K562 (cell line): ENCODE measurements around the gene SLC35E3. TPM values are rescaled to one million over a fixed set of nuclear protein-coding genes. Genes with fewer than 3 reads are reported as not detected.

Experiments
- C11orf30 ChIP-seq: fragments of 450-650 bp; IDR thresholded peaks from 2 replicates; pipeline ENCODE4 v1.6.1; 2016; ENCODE audit warnings: low read depth, mild to moderate bottlenecking
- CAMTA2 ChIP-seq: fragments of 250-450 bp; sonication (Bioruptor Pico); conservative IDR thresholded peaks from 2 replicates; pipeline ENCODE4 v1.5.1; 2022
- DEAF1 ChIP-seq: fragments of 450-650 bp; formaldehyde crosslinking; IDR thresholded peaks from 2 replicates; pipeline ENCODE4 v1.4.0; 2020; ENCODE audit warnings: mild to moderate bottlenecking, moderate library complexity
- E2F8 ChIP-seq: fragments of 450-650 bp; IDR thresholded peaks from 2 replicates; pipeline ENCODE4 v1.7.1; 2018; ENCODE audit warnings: mild to moderate bottlenecking, low read depth; ENCODE audit not compliant: partially characterized antibody
- ETV5 ChIP-seq: sonication (generic); formaldehyde crosslinking; IDR thresholded peaks from 2 replicates; pipeline ENCODE4 v1.4.0; 2020; ENCODE audit warnings: low read depth, mild to moderate bottlenecking, missing genetic modification reagents
- HMG20A ChIP-seq: fragments of 450-650 bp; formaldehyde crosslinking; conservative IDR thresholded peaks from 2 replicates; pipeline ENCODE4 v1.4.0; 2020; ENCODE audit warnings: mild to moderate bottlenecking, mixed read lengths
- KAT8 ChIP-seq: fragments of 450-650 bp; IDR thresholded peaks from 2 replicates; pipeline ENCODE4 v1.6.1; 2016; ENCODE audit warnings: low read depth, mild to moderate bottlenecking
- MCM7 ChIP-seq, 2 experiments: fragments of 450-650 bp; IDR thresholded peaks; 2 replicates each; pipeline ENCODE4 v1.6.1; 2016 to 2018
- MTA3 ChIP-seq: fragments of 450-650 bp; formaldehyde crosslinking; IDR thresholded peaks from 2 replicates; pipeline ENCODE4 v1.6.1; 2017; ENCODE audit warnings: mild to moderate bottlenecking, borderline replicate concordance
- NCOA1 ChIP-seq: fragments of 450-650 bp; IDR thresholded peaks from 2 replicates; pipeline ENCODE4 v1.6.1; 2016; ENCODE audit warnings: low read depth
- PYGO2 ChIP-seq: fragments of 450-650 bp; IDR thresholded peaks from 2 replicates; pipeline ENCODE4 v1.6.1; 2016; ENCODE audit warnings: mild to moderate bottlenecking, missing genetic modification characterization, moderate library complexity, missing compliant biosample characterization
- RBM39 ChIP-seq: fragments of 200-400 bp; formaldehyde crosslinking; optimal IDR thresholded peaks from 2 replicates; pipeline ENCODE3; 2018; ENCODE audit warnings: low read depth, low read length
- SIN3B ChIP-seq: fragments of 450-650 bp; IDR thresholded peaks from 2 replicates; pipeline ENCODE4 v1.6.1; 2017; ENCODE audit warnings: low read depth, mild to moderate bottlenecking, moderate library complexity
- ZBTB9 ChIP-seq: fragments of 450-650 bp; formaldehyde crosslinking; IDR thresholded peaks from 2 replicates; pipeline ENCODE4 v1.4.0; 2020; ENCODE audit warnings: mild to moderate bottlenecking, moderate library complexity
- ZC3H4 ChIP-seq: sonication (generic); formaldehyde crosslinking; IDR thresholded peaks from 2 replicates; pipeline ENCODE4 v1.9.0; 2021; ENCODE audit warnings: missing genetic modification reagents, borderline replicate concordance
- ZNF165 ChIP-seq: fragments of 250-450 bp; sonication (Bioruptor Pico); IDR thresholded peaks from 2 replicates; pipeline ENCODE4 v1.4.0; 2020; ENCODE audit warnings: borderline replicate concordance
- ZNF232 ChIP-seq: sonication (generic); formaldehyde crosslinking; IDR thresholded peaks from 2 replicates; pipeline ENCODE4 v1.8.0; 2022; ENCODE audit warnings: mild to moderate bottlenecking, missing genetic modification reagents
- polyA plus RNA-seq, 8 experiments: library from polyadenylated mRNA; depleted of rRNA in 4 of 8; stranded (reverse) in 5 of 8; unstranded in 3 of 8; fragments of >200 nt; fragmentation: Nextera tagmentation in 2 of 8; fragmentation: Illumina TruSeq in 1 of 8; extraction: Ambion mirVana in 2 of 8; extraction: Trizol in 1 of 8; gene quantifications; 2 replicates each; pipeline versions ENCODE4 v1.2.1 to v1.2.3, GENCODE V29; 2011 to 2014; ENCODE audit warnings: inconsistent platforms in 1 of 8, missing spikeins in 1 of 8
- total RNA-seq, 7 experiments: library from RNA; depleted of rRNA in 6 of 7; stranded (reverse); fragments of >200 nt in 6 of 7; fragmentation: Illumina TruSeq in 2 of 7; extraction: Trizol in 2 of 7; gene quantifications; 2 replicates each; pipeline versions ENCODE4 v1.2.1 to v1.2.3, GENCODE V29; 2011 to 2021; ENCODE audit warnings: low replicate concordance in 1 of 7
- TF ChIP-seq, protein P1 (sequence below): IDR thresholded peaks from 2 replicates; pipeline ENCODE4 v1.6.1; 2016; ENCODE audit warnings: missing genetic modification characterization, missing compliant biosample characterization
- TF ChIP-seq, protein P2 (sequence below): sonication (generic); IDR thresholded peaks from 2 replicates; pipeline ENCODE4 v1.6.1; 2016

SLC35E3 gene
- total and polyA plus RNA-seq, 9 of the 15 experiments (the other 6 are each of a cell fraction or from before 2014, with no cell fraction given), result 1.2 to 5.9 (median 3.8) TPM

- TF ChIP-seq, protein P1, sequence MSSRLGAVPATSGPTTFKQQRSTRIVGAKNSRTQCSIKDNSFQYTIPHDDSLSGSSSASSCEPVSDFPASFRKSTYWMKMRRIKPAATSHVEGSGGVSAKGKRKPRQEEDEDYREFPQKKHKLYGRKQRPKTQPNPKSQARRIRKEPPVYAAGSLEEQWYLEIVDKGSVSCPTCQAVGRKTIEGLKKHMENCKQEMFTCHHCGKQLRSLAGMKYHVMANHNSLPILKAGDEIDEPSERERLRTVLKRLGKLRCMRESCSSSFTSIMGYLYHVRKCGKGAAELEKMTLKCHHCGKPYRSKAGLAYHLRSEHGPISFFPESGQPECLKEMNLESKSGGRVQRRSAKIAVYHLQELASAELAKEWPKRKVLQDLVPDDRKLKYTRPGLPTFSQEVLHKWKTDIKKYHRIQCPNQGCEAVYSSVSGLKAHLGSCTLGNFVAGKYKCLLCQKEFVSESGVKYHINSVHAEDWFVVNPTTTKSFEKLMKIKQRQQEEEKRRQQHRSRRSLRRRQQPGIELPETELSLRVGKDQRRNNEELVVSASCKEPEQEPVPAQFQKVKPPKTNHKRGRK (tag), result no peak
- TF ChIP-seq DEAF1, result no peak
- no peak for TF ChIP-seq KAT8
- peak; percentile 71 for TF ChIP-seq E2F8
- no peak for TF ChIP-seq ZC3H4
- TF ChIP-seq MCM7 (IDR thresholded peaks at IDR 0.05), result no peak
- no peak for TF ChIP-seq CAMTA2
- peak; percentile 60; the same call in 1 of the 2 replicates for TF ChIP-seq ZNF232 (CRISPR knock-in tag)
- TF ChIP-seq ZNF165, result no peak
- no peak for TF ChIP-seq NCOA1
- TF ChIP-seq ZBTB9 (CRISPR knock-in tag), result 0 out of 2 replicates have a peak, but pooled peaks have one; percentile 72
- TF ChIP-seq ETV5 (CRISPR knock-in tag), result 0 out of 2 replicates have a peak, but pooled peaks have one; percentile 67
- TF ChIP-seq, protein P2, sequence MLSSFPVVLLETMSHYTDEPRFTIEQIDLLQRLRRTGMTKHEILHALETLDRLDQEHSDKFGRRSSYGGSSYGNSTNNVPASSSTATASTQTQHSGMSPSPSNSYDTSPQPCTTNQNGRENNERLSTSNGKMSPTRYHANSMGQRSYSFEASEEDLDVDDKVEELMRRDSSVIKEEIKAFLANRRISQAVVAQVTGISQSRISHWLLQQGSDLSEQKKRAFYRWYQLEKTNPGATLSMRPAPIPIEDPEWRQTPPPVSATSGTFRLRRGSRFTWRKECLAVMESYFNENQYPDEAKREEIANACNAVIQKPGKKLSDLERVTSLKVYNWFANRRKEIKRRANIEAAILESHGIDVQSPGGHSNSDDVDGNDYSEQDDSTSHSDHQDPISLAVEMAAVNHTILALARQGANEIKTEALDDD, result peak; percentile 85
- TF ChIP-seq RBM39, result no peak
- TF ChIP-seq SIN3B, result no peak
- no peak for TF ChIP-seq C11orf30
- no peak for TF ChIP-seq HMG20A
- no peak for TF ChIP-seq PYGO2
- peak; percentile 77; the same call in 1 of the 2 replicates for TF ChIP-seq MTA3
Observed at GRCh38 chr12:68807576-68808387, 61.8 kb downstream of the SLC35E3 start, which contains the start of gene MDM2 (continued).
